ENCODE data around the gene DCUN1D1.
A peak's percentile ranks its signal among the peaks of the same experiment; 100 is the strongest.

The DCUN1D1 gene

DNA sequence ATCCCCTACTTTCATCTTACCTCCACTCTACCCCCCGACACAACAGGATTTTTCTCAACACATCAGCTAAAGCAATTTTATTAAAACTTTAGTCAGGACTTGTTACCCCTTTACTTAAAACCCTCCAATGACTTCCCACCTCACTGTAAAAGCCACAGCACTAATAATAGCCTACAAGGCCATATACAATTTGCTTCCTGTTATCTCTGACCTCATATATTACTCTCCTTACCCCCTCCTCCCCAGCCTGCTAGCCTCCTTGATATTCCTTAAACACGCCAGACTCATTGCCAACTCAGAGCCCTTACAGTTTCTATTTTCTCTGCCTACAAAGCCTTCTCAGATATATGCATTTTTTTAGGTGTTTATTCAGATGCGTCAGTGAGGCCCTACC, 54.4 kb downstream of the DCUN1D1 start:
- DNase-seq: no peak

DNA sequence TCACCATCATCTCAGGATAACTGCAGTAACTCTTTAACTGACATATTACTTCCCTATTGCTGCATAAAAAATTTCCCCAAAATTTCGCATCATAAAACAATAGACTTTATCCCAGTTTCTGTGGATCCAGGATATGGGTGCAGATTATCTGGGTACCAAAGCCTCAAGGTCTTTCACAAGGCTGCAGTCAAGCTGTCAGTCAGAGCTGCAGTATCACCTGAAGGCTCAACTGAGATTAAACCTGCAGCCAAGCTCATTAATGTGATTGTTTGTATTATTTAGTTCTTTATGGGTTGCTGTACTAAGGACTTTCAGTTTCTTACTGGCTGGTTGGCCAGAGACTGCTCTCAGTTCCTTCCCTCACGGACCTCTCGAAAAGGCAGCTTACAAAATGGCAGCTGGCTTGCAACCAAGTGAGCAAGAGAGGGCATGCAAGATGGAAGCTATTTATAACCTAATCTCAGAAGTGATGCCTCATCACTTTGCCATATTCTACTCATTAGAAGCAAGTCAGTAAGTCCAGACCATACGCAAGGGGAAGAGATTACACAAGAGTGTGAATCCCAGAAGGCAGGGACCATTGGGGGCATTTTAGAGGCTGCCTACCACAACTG, 54.9 kb downstream of the DCUN1D1 start:
- no peak for DNase-seq

DNA sequence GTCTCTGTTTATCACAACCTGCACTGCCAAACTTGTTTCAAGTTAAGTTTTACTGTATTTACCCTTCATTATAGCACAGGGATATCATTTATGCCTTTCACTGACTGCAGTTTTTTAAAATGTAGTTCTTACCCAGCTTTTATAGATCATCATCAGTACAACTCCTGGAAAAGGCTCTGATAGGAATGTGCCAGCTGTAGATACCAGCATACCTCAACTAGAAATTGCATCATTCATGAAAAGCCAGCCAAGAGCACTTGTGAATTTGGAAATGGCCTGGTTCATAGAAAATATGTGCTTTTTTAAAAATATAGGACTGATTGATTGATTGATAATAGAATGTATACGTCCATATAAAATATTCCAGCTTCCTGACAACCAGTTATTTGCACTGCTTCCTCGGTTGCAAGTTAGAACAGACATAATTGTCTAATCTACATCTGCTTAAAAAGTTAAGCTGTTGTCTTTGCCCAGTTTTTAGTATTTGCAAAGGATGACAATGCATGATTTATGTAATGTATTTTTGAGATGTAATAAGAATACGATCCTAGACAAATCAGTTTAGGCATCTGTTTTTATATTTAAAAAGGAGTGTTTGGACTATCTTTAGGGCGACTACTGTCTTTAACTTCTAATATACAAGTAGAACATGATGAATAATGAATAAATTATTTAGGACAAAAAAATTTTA, 58.5 kb downstream of the DCUN1D1 start:
- no peak for DNase-seq

DNA sequence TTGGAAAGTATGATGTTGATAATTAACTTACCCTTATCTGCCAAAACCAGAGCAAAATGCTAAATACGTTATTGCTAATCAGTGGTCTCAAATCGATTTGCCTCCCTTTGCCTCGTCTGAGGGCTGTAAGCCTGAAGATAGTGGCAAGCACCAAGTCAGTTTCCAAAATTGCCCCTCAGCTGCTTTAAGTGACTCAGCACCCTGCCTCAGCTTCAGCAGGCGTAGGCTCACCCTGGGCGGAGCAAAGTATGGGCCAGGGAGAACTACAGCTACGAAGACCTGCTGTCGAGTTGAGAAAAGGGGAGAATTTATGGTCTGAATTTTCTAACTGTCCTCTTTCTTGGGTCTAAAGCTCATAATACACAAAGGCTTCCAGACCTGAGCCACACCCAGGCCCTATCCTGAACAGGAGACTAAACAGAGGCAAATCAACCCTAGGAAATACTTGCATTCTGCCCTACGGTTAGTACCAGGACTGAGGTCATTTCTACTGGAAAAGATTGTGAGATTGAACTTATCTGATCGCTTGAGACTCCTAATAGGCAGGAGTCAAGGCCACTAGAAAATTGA, 59.7 kb downstream of the DCUN1D1 start:
- DNase-seq: no peak

DNA sequence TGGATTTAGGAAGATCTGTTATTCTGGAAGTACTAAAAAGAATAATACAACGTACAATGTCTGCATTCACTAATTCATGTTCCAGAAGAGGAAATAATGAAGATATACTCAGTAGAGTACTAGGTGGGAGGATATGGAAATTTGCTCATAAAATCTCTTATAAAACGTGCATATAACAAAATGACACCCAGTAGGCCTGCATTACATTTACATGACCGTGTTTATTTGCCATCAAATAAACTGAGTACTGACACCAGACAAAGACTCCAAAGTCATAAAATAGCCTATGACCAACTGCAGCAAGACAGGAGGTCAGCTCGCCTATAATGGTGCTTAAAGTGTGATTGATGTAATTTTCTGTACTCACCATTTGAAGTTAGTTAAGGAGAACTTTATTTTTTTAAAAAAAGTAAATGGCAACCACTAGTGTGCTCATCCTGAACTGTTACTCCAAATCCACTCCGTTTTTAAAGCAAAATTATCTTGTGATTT, 60.4 kb downstream of the DCUN1D1 start:
- no peak for DNase-seq

DNA sequence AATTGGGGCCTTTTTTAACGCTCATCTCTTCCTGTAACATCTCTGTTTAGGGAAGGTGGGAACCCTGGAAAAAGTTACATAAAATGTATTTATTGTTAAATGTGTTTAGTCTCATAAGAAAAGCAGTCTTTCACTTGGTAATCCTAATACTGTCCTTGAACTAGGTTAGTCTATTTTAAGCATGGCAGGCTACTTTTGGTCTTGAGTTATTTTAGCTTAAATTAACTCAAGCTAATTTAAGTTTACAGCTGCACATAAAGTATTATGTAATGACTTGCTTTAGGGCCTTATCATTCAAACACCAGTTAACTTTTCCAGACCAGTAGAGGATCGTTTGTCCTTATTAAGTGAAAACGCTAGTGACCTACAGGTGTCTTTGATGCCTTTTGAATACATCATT, 63.2 kb downstream of the DCUN1D1 start:
- DNase-seq: no peak

DNA sequence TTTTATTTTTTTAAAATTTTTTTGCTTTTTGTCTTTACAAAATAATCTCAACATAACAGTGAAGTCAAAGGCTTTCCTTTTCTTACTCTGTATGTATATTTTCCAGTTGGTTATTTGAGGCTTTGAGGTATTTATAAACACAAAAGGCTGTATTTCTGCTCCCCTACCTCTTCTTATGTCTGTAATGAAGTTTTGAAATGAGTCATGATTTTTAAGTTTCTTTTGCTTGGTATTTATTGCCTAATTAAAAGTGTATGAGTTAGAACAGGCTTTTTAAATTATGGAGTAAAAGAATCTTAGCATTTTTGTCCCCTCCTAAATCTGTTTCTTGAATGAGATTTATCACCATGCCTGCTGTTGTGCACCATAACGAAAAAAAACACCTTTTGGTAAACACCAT, 66.0 kb downstream of the DCUN1D1 start:
- DNase-seq: no peak

DNA sequence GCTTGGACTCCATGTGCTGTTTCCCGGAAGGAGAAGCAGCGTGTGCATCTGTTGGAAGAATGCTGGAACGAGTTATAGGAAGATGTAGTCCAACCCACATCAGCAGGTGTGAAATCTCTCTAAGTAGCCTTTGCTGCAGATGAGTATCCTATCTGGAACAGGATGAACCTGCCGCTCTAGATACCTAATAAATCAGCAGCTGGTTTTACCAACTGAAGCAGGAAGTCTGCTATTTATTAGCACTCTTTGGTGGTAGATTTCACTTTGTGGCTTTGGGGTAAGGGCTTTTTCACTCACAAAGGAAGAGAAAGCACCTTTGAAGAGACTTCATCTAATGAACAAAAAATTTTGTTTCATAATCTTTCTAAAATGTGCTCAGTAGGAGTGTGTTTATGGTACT, 66.4 kb downstream of the DCUN1D1 start:
- no peak for DNase-seq

DNA sequence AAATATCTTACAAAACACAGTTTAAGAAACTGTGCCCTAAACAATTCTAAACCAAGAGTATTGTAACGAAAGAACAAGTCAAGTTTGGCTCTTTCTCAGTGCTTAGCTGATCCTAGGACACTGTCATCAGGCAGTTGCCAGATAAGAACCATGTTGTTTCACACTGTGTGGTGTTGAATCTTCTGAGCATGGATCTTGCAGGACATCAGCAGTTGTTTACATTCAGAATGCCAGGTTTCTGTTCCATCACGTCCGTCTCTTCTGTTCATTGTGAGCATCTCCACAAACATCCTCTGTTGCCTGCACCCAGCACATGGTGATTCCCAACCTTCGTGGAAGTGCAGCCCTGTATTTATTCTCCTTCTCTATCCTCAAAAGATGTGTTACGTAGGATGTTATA, 67.9 kb downstream of the DCUN1D1 start:
- DNase-seq: peak; percentile 60

DNA sequence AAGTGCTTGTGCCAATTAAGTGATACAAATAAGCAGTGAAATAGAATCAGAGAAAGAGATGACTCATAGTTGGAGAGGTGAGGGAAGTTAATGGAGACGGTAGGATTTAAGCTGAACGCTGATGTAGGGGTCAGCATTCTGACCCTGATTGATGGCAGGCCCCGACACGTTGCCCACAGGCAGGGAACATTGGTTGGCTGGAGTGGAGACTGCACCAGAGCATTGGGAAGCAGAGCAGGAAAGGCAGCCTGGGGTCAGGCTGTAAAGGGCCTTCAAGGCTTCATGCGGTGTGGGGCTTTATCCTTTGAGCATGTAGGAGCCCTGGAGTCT, 68.6 kb downstream of the DCUN1D1 start:
- no peak for DNase-seq

DNA sequence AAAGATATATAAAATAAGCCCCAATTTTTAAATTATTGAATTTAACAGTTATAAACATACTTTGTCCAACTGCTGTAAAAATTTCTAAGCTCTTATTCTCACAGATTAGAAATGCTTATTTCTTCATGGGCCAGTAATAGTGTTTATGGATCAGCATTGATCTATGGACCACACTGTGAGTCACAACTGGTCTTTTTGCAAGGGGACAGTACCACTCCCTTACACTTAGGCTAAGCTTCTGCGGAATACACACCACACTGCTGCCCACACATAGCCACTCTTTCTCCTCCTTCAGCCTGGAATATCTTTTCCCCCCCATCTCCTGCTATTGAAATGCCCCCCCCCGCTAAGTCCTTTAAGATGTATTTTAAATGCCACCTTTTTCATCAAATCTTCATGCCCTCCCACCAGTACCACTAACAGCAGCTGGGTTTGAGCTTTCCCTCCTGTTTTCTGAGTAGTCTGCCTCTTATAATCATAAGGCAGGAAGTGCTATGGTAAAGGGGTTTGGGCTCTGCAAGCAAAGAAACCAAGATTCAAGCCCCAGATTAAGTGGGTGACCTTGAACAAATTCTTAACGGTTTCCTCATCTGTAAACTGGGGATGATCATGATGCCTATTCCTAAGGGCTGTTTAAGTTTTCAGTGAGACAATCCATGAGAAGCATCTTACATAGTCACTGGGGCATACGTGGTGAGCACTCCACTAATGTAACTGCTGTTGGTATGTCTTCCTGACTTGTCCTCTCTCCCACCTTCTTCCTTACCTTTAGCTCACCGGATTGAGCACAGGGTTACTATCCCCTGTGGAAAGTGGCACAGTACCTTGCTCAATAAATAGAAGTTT, 69.2 kb downstream of the DCUN1D1 start:
- no peak for DNase-seq

DNA sequence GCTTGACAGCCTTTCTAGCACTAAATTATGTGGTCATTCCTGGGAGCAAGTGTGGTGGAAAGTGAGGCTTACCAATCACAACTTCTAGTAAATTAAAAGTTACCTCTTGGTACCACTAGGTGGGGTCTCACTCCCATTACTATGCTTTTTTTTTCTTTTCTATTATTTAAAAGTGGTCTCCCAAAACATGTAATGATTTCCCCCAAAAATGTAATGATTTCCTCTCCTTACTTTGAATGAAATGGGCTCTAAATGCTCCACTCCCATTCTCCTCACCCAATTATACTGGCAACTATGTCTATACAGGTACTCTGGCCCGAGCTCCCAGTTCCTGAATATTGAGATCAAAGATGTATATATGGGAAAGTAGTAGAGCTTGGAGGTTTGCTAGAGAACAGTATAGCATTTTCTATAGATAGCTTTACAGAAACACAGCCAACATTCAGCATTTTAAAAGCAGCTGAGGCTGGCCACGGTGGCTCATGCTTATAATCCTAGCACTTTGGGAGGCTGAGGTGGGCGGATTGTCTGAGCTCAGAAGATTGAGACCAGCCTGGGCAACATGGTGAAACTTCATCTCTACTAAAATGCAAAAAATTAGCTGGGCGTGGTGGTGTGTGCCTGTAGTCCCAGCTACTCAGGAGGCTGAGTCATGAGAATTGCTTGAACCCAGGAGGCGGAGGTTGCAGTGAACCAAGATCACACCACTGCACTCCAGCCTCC, 70.9 kb downstream of the DCUN1D1 start:
- DNase-seq: no peak

DNA sequence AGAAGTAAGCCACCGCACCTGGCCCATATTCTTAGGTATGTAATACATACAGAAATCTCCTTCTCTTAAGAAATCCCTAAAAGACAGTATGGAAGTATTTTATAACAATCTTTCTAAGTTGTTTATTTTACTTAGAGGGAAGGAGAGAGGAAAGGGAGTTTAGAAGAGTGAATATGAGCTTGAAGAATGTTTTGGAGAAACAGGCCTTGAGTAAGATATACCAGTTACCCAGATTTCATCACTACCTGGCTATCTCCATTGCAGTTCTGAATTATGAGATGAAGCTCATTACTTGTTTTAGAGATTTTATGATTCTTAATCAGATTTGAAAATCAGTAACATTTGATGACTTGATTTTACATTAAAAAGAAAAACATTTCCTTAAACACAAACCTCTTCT, 71.9 kb downstream of the DCUN1D1 start:
- no peak for DNase-seq

DNA sequence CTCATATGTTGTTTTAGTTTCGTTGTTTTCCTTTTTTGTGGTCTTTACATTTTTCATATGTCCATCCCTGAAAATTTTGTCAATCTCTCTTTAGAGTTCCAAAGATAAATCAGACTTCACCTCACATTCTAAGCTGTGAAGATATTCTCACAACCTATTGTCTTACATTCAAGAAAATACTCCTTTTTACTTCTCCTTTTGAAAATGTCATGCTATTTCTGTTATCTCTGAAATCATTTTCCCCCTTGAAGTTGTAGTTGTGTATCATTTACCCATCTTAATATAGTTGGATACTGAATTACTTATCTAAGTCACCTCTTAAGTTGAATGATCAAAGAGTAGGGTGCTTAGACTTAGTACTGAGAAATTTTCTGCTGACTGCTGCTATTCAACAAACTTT, 74.3 kb downstream of the DCUN1D1 start:
- DNase-seq: no peak

DNA sequence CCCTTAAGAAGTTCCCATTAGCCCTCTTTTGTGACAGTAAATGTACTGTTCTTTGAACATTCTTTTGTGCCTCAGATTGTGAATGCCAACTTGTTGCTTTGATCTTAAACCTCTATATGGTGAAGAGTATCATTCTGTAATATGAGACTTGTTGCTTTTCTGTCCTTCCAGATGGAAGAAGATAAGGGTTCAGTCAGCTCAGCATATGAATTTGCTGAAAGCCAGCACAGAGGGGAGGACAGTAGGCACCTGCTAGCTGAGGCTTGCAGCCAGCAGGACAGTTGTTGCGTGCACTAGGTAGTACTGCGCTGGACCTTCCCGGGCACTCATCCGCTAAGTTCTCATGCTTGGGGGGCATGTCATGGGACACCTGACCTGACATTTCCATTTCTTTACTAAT, 74.7 kb downstream of the DCUN1D1 start:
- no peak for DNase-seq

DNA sequence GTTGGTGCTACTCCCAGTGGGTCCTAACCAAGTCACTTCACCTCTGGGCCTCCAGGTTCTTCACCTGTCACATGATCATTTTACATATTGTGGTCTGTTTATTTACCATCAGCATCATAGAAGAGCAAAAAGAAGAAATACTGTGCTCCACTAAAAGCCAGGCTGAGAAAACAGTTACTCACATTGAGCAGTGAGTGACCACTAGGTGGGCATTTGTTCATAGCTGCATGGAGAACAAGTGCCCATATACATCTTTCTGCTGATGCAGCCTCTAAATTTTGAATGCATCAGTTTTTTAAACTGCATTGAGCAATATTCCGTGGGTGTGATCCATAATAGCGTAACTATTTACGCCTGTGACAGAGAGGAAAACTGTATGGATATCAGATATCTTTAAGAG, 76.2 kb downstream of the DCUN1D1 start:
- DNase-seq: no peak

DNA sequence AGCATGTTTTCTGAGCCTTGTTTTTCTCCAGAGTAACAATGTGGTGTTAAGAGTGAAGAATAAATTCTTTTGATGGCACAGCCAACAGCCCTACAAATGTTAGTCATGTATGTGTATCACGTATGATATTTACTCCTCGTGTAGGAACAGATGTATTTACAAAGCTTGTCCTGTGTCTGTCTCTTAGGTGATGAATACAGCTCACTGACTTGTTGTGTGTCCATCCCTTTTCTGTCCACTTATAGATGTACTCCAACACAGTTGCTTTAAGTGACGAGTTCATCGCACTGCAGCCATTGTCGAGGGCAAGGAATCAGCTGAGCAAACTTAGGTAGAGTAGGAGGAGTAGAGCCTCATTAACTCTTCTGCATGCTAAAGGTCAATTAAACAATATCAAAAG, 78.1 kb downstream of the DCUN1D1 start:
- DNase-seq: peak; percentile 23

DNA sequence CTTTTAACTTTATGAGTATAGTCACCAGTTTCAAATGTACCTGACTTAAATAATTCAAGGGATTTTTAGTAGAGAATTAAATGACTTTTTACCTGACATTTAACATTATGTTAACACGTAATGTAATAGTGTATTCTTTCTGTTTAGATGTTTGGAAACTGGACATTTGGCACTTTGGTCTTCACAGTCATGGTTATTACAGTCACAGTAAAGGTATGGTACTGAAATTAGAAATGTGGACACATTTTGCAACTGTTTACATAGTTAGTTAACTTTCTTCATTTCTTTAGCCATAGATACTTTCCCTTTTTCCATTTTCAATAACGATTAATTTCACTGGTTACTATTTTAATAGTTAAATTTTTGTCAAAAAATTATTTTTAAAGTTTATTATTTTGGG, 83.8 kb downstream of the DCUN1D1 start:
- no peak for DNase-seq

DNA sequence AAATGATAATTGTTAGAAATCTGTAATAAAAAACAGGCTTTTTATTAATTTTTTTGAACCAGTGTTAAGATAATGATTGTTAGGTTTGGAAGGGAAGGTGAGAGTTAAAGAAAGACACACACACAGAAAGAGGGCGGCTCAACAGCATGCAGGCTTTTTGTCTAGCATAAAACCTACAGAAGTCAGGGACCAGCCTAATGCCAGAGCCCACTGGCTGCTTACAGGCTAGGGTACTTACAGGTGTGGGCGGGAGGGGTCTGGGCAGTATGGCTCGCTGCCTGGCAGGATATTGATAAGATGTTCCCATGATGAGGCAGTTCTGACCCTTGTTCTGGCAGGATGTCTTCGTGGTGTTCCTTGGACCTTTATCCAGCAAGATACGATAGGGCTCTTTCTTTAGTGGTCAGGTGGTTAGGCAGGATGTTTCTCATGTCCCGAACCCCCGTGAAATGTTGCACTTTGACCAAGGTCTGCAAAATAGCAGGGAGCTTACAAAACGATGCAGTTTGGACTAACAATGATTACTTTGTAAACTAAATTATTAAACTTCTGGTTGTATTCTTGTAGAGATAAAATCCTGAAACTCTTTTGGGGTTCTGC, 84.7 kb downstream of the DCUN1D1 start:
- DNase-seq: no peak

DNA sequence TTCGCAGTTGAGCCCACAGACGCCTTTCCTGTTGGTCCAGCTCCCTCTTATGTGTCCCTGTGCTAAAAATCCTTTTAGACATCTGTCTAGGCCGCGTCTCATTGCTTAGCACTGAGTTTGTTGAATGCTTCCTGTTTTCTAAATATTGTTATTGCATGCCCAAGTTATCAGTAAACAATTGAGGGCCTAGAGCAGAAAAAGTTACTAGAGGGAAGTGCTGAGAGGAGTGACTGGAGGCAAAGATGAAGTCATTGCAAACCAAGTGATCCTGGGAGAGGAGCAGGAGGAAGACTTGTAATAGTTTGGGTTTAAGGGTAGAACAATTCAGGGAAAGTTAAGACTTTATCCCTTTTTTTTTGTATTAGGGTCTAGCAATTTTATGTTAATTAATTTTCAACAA, 88.1 kb downstream of the DCUN1D1 start:
- DNase-seq: no peak

DNA sequence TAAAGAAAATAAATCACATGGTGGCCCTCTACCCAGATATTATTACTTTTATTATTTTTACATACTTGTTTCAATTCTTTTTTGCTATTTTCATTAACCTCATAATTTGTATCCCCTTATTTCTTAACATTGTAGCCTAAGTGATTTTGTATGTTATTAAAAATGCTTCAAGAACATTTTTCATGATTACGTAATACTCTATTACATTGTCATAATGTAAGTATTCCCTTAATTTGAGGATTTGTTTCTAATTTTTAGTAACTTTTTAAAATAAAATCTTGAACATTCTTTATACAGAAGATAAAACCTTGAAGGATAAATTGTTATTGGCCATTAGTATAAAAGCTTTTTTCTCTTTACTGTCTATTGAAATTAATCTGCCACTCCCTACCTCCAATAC, 89.0 kb downstream of the DCUN1D1 start:
- DNase-seq: no peak

DNA sequence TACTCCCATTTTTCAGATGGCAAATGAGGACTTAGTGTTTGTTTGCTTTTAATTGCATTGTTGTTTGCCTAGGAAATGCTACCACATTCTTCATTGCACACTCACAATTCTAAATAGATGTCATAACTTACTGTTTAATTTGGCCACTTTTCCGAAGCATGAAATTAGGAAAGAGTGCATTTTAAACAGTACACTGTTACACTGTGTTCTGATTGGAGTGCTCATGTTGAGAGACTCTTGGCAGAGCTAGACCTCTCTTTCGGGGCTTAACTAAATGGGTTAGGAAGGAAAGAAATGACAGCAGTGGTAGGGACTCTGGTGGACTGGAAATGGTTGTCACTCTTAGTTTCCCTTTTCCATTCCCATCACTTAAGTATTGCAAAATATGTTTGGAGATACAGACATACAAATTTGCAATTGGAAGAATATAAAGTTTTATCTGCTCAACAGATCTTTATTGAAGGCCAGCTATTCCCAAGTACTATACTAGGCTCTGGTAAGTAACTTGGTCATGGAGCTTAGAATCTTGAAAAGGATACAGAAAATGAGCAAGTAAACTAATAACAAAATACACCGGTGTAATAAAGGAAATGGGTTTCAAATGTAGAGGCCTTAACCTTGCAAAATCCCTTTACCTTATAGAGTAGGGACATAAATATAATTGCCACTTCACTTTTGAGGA, 90.2 kb downstream of the DCUN1D1 start:
- DNase-seq: no peak

Measured in midbrain (tissue), 1 donor.